Stimulated activated CD8-positive, alpha-beta memory T cell treated with anti-CD3 and anti-CD28 coated beads, Interleukin-15, amount 100 ng/mL, for 1 hour (primary cell): ENCODE data around the gene SENP1.
"Not testable (repeated sequence)": the region's sequence is repeated elsewhere in the genome, so short reads cannot be mapped to it uniquely, and the experiment has no call there.

ENCODE experiments used
- DNase-seq: peaks from one replicate; pipeline ENCODE4 v3.0.0-alpha.2; 2020; ENCODE audit warnings: low read depth

Gene SENP1

DNA sequence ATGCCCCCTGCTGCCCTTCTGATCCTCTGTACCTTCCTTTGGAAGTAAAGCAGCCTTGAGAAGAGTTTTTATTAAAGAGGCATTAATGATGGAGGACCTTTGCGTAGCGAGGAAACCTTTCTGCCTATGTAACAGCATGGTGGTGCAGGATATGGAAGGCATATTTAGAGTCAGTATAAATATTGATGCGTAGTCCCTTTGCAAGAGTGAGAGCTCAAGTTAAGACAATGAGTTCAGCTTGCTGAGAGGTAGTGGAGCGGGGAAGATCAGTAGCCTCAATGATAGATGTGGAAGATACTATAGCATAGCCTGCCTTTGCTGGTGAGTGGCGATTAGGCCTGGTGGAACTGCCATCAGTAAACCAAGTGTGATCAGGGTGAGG is 5.4 kb upstream of the SENP1 start:
- DNase-seq: not testable (repeated sequence)

DNA sequence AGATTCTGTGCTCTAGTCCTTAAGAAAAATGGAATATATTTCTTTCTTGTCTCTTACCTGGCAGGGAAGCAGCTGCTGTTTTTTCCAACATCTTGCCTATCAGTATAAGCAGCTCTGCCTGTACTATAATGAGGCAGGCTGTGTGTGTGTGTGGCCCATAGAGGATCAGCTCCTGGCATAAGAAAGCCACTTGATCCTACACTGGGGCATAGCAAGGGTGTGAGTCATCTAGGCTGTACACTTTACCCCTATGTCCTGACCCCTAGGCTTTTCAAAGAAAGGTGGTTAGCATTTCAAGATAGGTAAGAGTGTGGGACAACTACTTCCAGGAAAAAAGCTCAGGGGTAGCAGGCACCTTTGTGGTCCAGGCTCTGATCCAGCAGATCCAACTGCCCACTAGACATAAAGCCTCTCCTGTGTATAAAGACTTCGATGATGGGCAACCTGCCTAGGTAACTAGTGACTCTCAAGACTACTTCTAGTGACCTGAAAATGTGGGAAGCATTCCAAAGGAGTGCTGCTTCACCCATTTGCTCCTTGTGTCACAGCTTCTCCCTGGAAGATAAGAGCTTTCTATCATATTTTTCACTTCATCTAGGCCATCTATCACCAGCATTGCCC is 4.9 kb upstream of the SENP1 start:
- DNase-seq: no peak

- DNase-seq: no peak
These were observed 3.5 kb upstream of the SENP1 start for GRCh38 chr12:48109424-48109823.

DNA sequence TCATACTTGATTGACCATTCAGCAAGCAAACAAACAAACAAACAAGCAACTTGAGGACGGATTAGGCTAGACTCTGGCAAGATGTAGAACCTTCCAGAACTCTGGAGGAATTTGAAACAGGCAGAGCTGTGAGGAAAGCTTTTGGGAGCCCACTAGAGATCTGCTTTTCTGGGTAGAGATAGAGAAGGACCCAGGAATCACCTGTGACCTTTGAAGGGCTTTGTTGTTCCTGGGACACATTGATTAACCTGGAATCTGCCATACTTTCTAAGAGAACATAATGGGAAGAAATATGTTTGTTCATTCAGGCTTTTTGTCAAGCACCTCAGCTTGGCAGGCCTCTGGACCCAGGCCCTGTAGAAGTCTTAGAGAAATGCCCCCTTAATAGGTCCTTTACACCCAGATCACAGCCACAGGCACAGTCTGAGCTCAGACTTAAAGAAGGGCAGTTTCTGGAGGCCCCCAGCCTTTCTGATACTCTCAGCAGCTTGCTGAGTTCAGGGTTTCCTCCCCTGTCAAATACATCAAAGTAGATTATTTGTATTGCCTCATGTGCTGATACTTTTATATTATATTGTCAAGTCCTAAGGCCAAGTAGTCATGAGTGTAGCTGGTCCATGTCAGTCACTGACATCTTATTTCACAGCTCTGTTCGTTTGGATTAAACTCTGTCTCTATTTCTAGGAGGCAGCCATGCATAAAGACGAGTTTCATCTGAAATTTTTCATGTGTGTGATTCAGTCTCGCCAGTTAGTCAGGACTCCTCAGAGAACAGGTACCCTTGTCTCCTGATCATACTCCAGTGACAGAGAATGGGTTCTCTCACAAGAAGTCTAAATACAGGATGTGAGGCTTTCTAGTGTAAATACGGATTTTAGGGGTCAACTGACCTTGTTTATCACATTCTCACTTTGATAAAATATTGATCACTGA is 1.1 kb upstream of the SENP1 start:
- no peak for DNase-seq

- peak; percentile 20 for DNase-seq
These were observed 485 bp downstream of the SENP1 start for GRCh38 chr12:48105321-48105866.

GRCh38 chr12:48104531-48104930 is 1.3 kb downstream of the SENP1 start:
- no peak for DNase-seq

- DNase-seq: no peak
These were observed 13.3 kb downstream of the SENP1 start for GRCh38 chr12:48092611-48093010.

GRCh38 chr12:48086327-48086726 is 19.6 kb downstream of the SENP1 start:
- no peak for DNase-seq

GRCh38 chr12:48084841-48085460 is 20.9 kb downstream of the SENP1 start:
- DNase-seq: no peak

GRCh38 chr12:48084066-48084465 is 21.8 kb downstream of the SENP1 start:
- DNase-seq: no peak

DNA sequence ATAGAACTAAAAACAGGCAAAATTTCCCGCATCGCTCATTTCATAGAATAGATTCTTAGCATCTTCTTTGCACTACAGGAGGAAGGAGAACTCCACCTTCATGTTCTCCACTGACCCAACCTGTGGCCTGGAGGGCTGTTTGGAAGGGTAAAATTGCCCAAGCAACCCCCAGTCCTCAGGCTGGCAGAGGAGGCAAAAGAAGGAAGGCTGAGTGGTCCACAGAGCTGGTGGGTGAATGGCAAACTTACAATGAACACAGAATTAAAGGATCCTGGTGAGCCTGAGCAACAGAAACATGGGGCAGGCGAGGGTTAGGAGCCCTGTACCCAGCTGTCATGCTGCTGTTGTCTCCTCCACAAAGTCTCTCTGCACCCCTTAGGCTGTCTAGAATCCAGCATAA is 25.1 kb downstream of the SENP1 start:
- no peak for DNase-seq

DNA sequence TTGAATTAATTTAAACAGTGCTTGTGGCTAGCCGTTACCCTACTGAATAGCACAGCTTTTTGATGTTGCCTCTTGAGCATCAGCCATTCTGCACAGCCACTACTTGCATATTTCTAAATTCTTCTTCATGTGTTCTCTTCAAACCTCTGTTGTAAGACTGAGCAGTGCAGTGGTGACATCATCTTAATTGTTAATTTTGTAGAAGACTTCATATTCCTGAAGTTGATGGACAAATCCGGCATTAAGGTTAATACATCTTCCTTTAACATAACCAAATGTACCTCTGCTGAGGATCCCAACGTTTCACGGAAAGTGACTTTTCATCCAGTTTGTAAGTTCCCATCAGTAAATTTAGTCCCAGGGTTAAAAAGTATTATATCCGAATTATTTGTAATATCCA is 25.6 kb downstream of the SENP1 start:
- DNase-seq: no peak

GRCh38 chr12:48078901-48079300 is 27.0 kb downstream of the SENP1 start:
- no peak for DNase-seq

- no peak for DNase-seq
These were observed 28.8 kb downstream of the SENP1 start for GRCh38 chr12:48077111-48077510.

GRCh38 chr12:48075832-48076231 is 30.0 kb downstream of the SENP1 start:
- no peak for DNase-seq

DNA sequence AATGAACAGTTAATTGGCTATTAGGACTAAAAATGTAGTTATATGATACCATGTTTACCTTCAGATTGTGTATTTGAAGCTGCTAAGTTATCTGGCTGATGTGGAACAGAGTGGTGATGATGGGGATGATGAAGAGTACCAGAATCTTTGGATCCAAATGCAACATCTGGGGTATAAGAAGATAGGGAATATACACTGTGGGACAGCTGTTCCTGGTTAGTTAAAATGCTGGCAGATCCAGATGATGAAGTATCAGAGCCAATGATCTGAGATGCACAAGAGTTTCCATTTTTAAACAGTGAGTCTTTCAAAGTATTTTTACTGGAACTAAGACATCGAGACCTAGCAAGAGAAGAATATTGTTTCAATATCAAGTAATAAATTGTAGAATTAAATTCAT is 31.6 kb downstream of the SENP1 start:
- DNase-seq: no peak

DNA sequence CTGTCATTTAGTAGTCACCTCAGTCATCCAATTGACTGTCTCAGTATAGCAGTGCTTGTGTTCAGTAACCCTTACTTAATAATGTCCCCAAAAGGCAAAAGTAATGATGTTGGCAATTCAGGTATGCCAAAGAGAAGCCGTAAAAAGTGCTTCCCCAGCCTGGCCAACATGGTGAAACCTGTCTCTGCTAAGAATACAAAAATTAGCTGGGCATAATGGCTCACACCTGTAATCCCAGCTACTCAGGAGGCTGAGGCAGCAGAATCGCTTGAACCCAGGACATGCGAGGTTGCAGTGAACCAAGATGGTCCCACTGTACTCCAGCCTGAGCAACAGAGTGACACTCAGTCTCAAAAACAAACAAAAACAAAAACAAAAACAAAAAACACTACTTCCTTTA is 33.6 kb downstream of the SENP1 start:
- DNase-seq: no peak

GRCh38 chr12:48071808-48072207 is 34.1 kb downstream of the SENP1 start:
- no peak for DNase-seq

- no peak for DNase-seq
These were observed 35.1 kb downstream of the SENP1 start for GRCh38 chr12:48070731-48071130.

DNA sequence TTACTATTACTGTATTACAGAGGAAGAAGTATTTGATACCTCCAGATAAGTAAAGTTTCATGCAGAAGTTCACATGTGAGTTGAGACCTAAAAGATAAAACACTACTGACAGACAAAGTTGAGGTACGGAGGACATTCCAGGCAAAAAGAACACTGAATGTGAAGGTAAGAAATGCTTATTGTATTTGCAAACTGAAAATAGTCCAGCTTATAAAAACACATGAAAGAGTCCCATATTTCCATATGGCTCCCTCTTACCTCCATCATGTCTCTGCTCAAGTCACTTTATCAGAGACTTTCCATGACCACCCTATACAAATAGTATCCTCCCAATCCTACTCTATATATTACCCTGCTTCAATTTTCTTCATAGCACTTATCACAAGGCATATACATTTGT is 35.8 kb downstream of the SENP1 start:
- no peak for DNase-seq

DNA sequence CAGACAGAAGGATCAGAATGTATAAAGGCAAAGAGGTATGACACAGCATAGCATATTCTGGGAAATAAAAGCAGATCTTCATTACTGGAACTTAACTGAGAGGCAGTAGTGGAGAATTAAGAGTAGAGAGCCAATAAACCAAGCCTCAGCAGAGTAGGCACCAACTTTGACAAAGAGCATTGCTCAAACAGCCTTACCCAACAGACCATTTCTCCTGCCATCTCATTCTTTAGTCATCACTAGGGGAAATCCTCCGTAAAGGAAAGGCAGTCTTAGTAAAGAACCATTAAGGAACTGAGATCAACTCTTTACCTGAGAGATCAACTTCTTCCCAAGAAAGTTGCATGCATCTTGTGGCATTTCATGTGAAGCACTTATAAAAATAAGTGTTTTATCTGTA is 36.6 kb downstream of the SENP1 start:
- no peak for DNase-seq

GRCh38 chr12:48068457-48068856 is 37.4 kb downstream of the SENP1 start:
- no peak for DNase-seq
